Lower leg skin (tissue), 4 donors: ENCODE results near the gene ERBB2. TPM values are rescaled to one million over a fixed set of nuclear protein-coding genes. Genes with fewer than 3 reads are reported as not detected.
"Not testable (repeated sequence)": the region's sequence is repeated elsewhere in the genome, so short reads cannot be mapped to it uniquely, and the experiment has no call there.

ENCODE experiments used
- DNase-seq, 2 donors: peaks; one replicate each; pipeline ENCODE4 v3.0.0-alpha.2; 2019; ENCODE audit warnings: low spot score in 2 of 2
- H3K4me3 ChIP-seq: fragments of 200-600 bp; sonication (generic); 2 replicates; pipeline ENCODE4 v1.5.1; 2017; ENCODE audit warnings: mild to moderate bottlenecking, low read depth; ENCODE audit not compliant: poor library complexity, severe bottlenecking
- POLR2A ChIP-seq, 2 donors: fragments of 450-650 bp; IDR thresholded peaks; one replicate each; pipeline ENCODE4 v1.6.1; 2016 to 2017; ENCODE audit warnings: antibody characterized with exemption in 2 of 2, mild to moderate bottlenecking in 1 of 2, moderate library complexity in 1 of 2
- WGBS, 2 donors: methylation state at CpG; one replicate each; pipeline ENCODE4 v1.1.5; 2018; 5-methylcytosine and 5-hydroxymethylcytosine counted together
- intact Hi-C: fragments of 100-400 bp; cut with DNase I; formaldehyde crosslinking; loops from one replicate; pipeline ENCODE4 v1.15.0; 2023; ENCODE audit warnings: low total_unique reads
- total RNA-seq, 4 donors: library from RNA; depleted of rRNA; stranded (reverse); fragments of >200 nt; gene quantifications; one replicate each; pipeline ENCODE4 v1.1.0, GENCODE V29; 2016
- TF ChIP-seq, protein P1 (sequence below), 3 donors: fragments of 450-650 bp; IDR thresholded peaks; one replicate each; pipeline ENCODE4 v1.5.1; 2016; ENCODE audit warnings: antibody characterized with exemption in 3 of 3, mild to moderate bottlenecking in 3 of 3, moderate library complexity in 2 of 3

The ERBB2 gene
- total RNA-seq, 4 donors from 2014 or later = 181 to 244 (median 191) TPM

DNA sequence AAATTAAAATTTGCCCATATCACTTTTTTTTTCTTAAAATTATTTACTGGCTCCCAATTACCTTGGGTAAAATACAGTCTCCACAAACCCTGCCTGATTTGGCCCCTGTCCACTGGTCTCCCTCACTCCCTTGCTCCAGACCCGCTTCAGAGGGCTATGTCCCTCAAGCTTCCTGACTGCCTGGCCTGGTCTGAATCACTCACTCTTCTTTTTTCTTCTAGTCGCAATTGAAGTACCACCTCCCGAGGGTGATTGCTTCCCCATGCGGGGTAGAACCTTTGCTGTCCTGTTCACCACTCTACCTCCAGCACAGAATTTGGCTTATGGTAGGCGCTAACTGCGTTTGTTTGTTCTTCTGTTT is 11.4 kb upstream of the ERBB2 start:
- TF ChIP-seq, protein P1, sequence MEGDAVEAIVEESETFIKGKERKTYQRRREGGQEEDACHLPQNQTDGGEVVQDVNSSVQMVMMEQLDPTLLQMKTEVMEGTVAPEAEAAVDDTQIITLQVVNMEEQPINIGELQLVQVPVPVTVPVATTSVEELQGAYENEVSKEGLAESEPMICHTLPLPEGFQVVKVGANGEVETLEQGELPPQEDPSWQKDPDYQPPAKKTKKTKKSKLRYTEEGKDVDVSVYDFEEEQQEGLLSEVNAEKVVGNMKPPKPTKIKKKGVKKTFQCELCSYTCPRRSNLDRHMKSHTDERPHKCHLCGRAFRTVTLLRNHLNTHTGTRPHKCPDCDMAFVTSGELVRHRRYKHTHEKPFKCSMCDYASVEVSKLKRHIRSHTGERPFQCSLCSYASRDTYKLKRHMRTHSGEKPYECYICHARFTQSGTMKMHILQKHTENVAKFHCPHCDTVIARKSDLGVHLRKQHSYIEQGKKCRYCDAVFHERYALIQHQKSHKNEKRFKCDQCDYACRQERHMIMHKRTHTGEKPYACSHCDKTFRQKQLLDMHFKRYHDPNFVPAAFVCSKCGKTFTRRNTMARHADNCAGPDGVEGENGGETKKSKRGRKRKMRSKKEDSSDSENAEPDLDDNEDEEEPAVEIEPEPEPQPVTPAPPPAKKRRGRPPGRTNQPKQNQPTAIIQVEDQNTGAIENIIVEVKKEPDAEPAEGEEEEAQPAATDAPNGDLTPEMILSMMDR (IDR thresholded peaks at IDR 0.05) = no peak
- TF ChIP-seq POLR2A (IDR thresholded peaks at IDR 0.05) = no peak
- intact Hi-C loops = no loop called here
- peak overlapping the region; percentile 50 for H3K4me3 ChIP-seq
- DNase-seq = no peak
- WGBS, 2 donors = 20 to 27% methylated on average over 6 of the region's 6 CpGs

DNA sequence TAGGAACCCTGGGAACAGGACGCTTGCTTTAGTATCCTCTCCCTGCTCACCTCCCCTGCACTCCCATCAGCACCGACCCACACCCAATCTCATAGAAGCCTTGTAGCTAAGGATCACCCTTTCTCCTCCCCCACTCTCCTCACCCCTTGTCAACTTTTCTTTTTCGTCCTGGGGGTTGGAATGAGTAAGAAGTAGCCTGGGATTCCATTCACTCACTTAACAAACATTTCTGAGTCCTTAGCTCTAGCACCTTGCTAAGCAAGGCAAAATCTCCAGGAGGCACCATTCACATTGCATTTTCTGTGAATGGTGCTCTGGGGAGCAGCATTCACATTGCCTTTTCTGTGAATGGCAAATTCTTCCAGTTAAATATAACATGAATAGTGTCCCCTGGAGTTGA is 10.9 kb upstream of the ERBB2 start:
- intact Hi-C loops = no loop called here
- 51 to 53% methylated on average over 3 of the region's 3 CpGs for WGBS, 2 donors
- DNase-seq = no peak
- TF ChIP-seq, protein P1 (IDR thresholded peaks at IDR 0.05) = no peak
- TF ChIP-seq POLR2A (IDR thresholded peaks at IDR 0.05) = no peak
- H3K4me3 ChIP-seq = no peak overlapping the region

DNA sequence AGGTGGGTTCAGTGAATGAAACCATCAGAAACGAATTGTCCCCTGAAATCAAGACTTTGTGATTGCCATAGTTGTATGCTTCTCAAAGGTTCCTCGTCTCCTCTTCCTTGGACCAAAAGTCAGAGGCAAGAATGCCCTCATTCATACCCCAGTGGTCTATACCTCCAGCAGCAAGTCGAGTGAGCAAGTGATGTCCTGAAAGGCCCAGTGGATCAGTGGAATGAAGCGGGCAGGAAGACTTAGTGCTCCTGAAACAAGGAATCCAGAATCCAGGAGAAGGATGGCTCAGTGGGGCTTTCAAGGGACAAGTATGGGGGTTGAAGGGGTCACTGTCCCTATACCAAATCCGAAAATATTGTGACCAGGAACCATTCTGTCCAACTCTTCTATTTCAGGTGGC is 5.3 kb upstream of the ERBB2 start:
- WGBS, 2 donors = 86 to 88% methylated on average over 5 of the region's 5 CpGs
- no peak overlapping the region for H3K4me3 ChIP-seq
- intact Hi-C loops = no loop called here
- no peak for TF ChIP-seq POLR2A (IDR thresholded peaks at IDR 0.05)
- TF ChIP-seq, protein P1 (IDR thresholded peaks at IDR 0.05) = no peak
- DNase-seq = no peak

DNA sequence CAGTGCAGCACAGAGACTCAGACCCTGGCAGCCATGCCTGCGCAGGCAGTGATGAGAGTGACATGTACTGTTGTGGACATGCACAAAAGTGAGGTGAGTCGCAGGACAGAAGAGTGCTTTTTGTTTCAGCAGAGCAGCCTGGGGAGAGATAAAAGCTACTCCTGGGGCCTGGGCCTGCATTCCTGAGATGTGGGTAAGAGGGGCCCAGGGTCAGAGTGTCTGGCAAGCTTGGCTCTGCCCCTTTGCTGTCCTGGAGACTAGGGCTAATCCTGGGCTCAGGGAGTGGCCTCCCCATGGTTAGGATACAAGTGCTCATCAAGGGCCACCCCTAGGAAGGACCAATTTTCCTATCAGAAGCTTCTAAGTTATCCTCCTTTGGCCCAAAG is 4.8 kb upstream of the ERBB2 start:
- no peak overlapping the region for H3K4me3 ChIP-seq
- 89 to 92% methylated on average over 2 of the region's 2 CpGs for WGBS, 2 donors
- no peak for TF ChIP-seq POLR2A (IDR thresholded peaks at IDR 0.05)
- intact Hi-C loops = no loop called here
- DNase-seq = no peak

DNA sequence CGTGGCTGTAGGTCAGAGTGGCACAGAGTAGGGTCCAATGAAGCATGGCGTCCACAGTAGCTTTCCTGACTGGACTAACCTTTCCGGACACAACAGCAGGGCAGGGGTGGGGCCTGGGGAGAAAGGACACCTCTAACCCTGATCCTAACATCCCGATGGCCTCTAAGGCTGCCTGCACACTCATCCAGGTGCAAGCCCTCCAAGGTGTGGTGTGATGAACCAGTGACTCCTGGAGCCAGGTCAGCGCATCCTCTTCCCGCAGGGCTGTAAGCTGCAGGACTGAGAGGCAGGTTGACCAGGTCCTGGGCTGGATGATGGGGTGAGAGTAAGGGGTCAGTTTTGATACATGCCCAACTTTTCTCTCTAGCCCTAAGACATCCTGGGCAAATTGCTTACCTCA is 3.1 kb upstream of the ERBB2 start:
- no peak for DNase-seq
- 88 to 94% methylated on average over 6 of the region's 6 CpGs for WGBS, 2 donors
- H3K4me3 ChIP-seq = no peak overlapping the region
- no peak for TF ChIP-seq POLR2A (IDR thresholded peaks at IDR 0.05)
- TF ChIP-seq, protein P1 (IDR thresholded peaks at IDR 0.05) = no peak
- intact Hi-C loops = no loop called here

DNA sequence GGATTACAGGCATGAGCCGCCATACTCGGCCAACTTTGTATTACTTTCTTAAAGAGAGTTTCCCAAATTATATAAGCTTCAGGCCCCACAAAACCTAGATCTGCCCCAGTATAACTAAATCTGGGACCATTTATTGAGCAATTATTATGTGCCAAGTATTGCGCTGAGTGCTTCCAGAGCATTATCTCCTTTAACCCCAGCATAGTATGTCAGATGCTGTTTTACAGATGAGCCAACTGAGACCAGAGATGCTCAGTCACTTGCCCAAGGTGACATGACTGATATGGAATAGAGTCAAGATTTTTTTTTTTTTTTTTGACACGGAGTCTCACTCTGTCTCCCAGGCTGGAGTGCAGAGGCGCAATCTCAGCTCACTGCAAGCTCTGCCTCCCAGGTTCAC is 1.9 kb upstream of the ERBB2 start:
- TF ChIP-seq, protein P1 (IDR thresholded peaks at IDR 0.05) = no peak
- no peak for TF ChIP-seq POLR2A (IDR thresholded peaks at IDR 0.05)
- intact Hi-C loops = no loop called here
- DNase-seq = no peak
- WGBS, 2 donors = 91 to 93% methylated on average over 5 of the region's 5 CpGs
- H3K4me3 ChIP-seq = no peak overlapping the region

DNA sequence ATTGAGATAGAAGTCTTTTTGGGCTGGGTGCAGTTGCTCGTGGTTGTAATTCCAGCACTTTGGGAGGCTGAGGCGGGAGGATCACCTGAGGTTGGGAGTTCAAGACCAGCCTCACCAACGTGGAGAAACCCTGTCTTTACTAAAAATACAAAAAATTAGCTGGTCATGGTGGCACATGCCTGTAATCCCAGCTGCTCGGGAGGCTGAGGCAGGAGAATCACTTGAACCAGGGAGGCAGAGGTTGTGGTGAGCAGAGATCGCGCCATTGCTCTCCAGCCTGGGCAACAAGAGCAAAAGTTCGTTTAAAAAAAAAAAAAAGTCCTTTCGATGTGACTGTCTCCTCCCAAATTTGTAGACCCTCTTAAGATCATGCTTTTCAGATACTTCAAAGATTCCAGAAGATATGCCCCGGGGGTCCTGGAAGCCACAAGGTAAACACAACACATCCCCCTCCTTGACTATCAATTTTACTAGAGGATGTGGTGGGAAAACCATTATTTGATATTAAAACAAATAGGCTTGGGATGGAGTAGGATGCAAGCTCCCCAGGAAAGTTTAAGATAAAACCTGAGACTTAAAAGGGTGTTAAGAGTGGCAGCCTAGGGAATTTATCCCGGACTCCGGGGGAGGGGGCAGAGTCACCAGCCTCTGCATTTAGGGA is 577 bp upstream of the ERBB2 start:
- intact Hi-C loops, DNase-seq, H3K4me3 ChIP-seq: not testable (repeated sequence)
- 38 to 48% methylated on average over 11 of the region's 11 CpGs for WGBS, 2 donors
